Measurements from ENCODE around the gene TMBIM4.
A peak's percentile ranks its signal among the peaks of the same experiment; 100 is the strongest.

TMBIM4 gene

GRCh38 chr12:66141299-66141698 is 28.5 kb downstream of the TMBIM4 start:
- DNase-seq (ENCODE audit: low read depth), result no peak
- H3K4me3 ChIP-seq (ENCODE audit: low read length), result no peak overlapping the region
- TF ChIP-seq, protein P1, sequence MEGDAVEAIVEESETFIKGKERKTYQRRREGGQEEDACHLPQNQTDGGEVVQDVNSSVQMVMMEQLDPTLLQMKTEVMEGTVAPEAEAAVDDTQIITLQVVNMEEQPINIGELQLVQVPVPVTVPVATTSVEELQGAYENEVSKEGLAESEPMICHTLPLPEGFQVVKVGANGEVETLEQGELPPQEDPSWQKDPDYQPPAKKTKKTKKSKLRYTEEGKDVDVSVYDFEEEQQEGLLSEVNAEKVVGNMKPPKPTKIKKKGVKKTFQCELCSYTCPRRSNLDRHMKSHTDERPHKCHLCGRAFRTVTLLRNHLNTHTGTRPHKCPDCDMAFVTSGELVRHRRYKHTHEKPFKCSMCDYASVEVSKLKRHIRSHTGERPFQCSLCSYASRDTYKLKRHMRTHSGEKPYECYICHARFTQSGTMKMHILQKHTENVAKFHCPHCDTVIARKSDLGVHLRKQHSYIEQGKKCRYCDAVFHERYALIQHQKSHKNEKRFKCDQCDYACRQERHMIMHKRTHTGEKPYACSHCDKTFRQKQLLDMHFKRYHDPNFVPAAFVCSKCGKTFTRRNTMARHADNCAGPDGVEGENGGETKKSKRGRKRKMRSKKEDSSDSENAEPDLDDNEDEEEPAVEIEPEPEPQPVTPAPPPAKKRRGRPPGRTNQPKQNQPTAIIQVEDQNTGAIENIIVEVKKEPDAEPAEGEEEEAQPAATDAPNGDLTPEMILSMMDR (IDR thresholded peaks at IDR 0.05; ENCODE audit: insufficient read depth, low read depth, low read length, missing control alignments), result no peak

DNA sequence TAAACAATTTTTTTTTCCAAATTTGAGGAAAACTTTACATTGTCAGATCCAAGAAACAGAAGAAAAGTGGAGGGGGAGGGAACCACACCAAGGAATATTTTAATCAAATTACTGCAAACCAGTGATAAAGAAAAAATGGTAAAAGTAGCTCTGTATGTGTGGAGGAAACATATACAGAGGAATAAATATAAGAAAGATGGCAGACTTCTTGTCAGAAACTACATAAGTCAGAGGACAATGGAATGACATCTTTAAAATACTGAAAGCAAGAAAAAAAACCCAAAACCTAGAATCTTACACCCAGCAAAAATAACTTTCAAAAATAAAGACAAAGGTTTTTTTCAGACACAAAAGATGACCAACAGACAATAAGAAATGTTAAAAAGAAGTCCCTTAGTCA is 29.1 kb downstream of the TMBIM4 start:
- no peak overlapping the region for H3K4me3 ChIP-seq (ENCODE audit: low read length)
- no peak for DNase-seq (ENCODE audit: low read depth)
- TF ChIP-seq, protein P1 (IDR thresholded peaks at IDR 0.05; ENCODE audit: insufficient read depth, low read depth, low read length, missing control alignments), result no peak

DNA sequence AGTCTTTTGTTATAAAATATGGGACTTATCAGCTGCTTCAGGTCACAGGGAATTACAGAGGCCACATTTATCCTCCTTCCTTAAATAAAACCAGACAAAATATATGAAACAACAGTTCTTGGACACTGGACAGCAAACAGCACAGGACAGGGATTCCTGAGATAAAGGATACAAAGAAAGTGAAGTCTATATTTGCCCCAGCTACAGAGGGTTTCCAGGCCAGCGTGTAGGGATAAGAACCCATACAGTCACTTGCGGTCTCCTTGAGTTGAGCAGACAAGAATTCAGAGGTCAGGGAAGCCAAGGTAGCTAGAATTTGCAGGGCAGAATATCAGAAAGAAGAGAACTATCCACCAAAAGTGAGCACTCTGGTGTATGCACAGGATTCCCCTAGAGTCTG is 30.5 kb downstream of the TMBIM4 start:
- no peak for DNase-seq (ENCODE audit: low read depth)
- no peak overlapping the region for H3K4me3 ChIP-seq (ENCODE audit: low read length)
- TF ChIP-seq, protein P1 (IDR thresholded peaks at IDR 0.05; ENCODE audit: insufficient read depth, low read depth, low read length, missing control alignments), result no peak

- H3K4me3 ChIP-seq (ENCODE audit: low read length), result no peak overlapping the region
- peak; percentile 43 for DNase-seq (ENCODE audit: low read depth)
- TF ChIP-seq, protein P1 (IDR thresholded peaks at IDR 0.05; ENCODE audit: insufficient read depth, low read depth, low read length, missing control alignments), result no peak
These were observed 31.9 kb downstream of the TMBIM4 start for GRCh38 chr12:66137937-66138336.

DNA sequence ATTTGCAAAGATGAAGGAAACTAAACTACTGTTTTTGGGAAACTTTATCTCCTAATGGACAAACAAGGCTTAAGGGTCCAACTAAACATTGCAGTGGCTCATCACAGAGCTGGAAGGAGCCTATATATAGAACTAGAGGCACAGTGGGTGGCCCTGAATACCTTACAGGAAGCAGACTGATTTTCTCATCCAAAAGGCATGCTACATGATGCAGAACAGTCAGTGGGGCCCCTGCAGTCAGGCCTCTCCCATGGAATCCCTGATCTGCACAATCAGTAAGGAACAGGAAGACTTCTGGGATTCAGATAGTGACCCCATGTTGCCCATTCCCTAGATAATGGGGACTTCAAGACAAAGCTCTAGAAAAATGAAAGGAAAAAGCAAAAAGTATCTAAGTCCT is 37.4 kb downstream of the TMBIM4 start:
- peak; percentile 86 for DNase-seq (ENCODE audit: low read depth)
- TF ChIP-seq, protein P1 (IDR thresholded peaks at IDR 0.05; ENCODE audit: insufficient read depth, low read depth, low read length, missing control alignments), result no peak
- H3K4me3 ChIP-seq (ENCODE audit: low read length), result no peak overlapping the region

DNA sequence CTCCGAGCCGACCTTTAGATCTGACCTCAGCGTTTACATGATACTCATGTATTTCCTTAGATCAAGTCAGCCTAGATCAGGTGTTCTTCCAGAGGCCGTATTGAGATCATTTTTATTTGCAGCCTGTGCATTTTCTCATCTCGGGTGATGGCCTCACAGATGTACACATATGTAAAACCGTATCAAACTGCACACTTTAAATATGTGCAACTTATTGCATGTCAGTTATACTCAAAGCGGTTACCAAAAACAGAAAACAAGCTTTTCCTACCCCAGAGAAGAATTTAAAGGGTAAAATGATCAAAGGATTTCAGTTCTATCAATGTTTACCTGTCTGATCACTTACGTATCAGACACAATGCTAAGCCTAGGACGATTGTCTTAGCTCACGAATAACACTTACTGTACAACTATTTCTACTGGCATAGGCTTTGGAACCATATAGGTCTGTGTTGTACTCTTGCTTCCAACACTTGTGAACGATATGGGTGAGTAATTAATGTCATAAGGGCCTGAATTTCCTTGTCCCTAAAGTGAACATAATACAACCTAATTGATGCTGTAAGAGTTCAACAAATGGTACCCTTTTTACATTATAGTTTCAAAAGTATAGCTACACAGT is 38.6 kb downstream of the TMBIM4 start:
- TF ChIP-seq, protein P1 (IDR thresholded peaks at IDR 0.05; ENCODE audit: insufficient read depth, low read depth, low read length, missing control alignments), result no peak
- no peak for DNase-seq (ENCODE audit: low read depth)

More for the DNA sequence above, 38.6 kb downstream of the TMBIM4 start:
- peak overlapping the region; percentile 93 for H3K4me3 ChIP-seq (ENCODE audit: low read length)
